ENCODE measurements around the gene ADGRA3.

GRCh38 chr4:22384154-22384553 lies 131.7 kb downstream of the ADGRA3 start:
- TF ChIP-seq CTCF (conservative IDR thresholded peaks at IDR 0.05; ENCODE audit: low read depth in 2 of 2) (no peak), EZH2phosphoT487 (IDR thresholded peaks at IDR 0.05; ENCODE audit: unreplicated experiment) (no peak), EZH2 (IDR thresholded peaks at IDR 0.05; ENCODE audit: low read depth, unreplicated experiment) (no peak), ZNF331 (CRISPR knock-in tag; IDR thresholded peaks at IDR 0.05; ENCODE audit: low read depth) (no peak), ETS1 (IDR thresholded peaks at IDR 0.05) (no peak), POLR2AphosphoS5 (IDR thresholded peaks at IDR 0.05; ENCODE audit: low read depth) (no peak), REST (IDR thresholded peaks at IDR 0.05; ENCODE audit: unreplicated experiment) (no peak)

Data from GM23338 (cell line).